ENCODE measurements around the gene FFAR3.

FFAR3 gene

GRCh38 chr19:35331551-35332214, 26.6 kb upstream of the FFAR3 start:
- DNase-seq: no peak

GRCh38 chr19:35332817-35333216, 25.4 kb upstream of the FFAR3 start:
- no peak for DNase-seq

- DNase-seq: no peak
Measured at GRCh38 chr19:35334144-35334753, 24.0 kb upstream of the FFAR3 start.

- DNase-seq: no peak
Measured at GRCh38 chr19:35336166-35336955, 21.9 kb upstream of the FFAR3 start.

GRCh38 chr19:35337097-35337983, 20.9 kb upstream of the FFAR3 start:
- DNase-seq: no peak

GRCh38 chr19:35337984-35338296, 20.3 kb upstream of the FFAR3 start:
- no peak for DNase-seq

- no peak for DNase-seq
Measured at GRCh38 chr19:35340431-35340830, 17.8 kb upstream of the FFAR3 start.

GRCh38 chr19:35341006-35341405, 17.3 kb upstream of the FFAR3 start:
- DNase-seq: no peak

- no peak for DNase-seq
Measured at GRCh38 chr19:35341565-35342225, 16.6 kb upstream of the FFAR3 start.

- no peak for DNase-seq
Measured at GRCh38 chr19:35342430-35342829, 15.8 kb upstream of the FFAR3 start.

- no peak for DNase-seq
Measured at GRCh38 chr19:35344511-35345031, 13.7 kb upstream of the FFAR3 start.

GRCh38 chr19:35345671-35346111, 12.6 kb upstream of the FFAR3 start:
- no peak for DNase-seq

GRCh38 chr19:35346193-35347052, 11.8 kb upstream of the FFAR3 start:
- peak; percentile 68 for DNase-seq

GRCh38 chr19:35347171-35347929, 10.9 kb upstream of the FFAR3 start, which contains the start of gene FFAR1:
TSS of gene FFAR1 (plus strand) at chr19:35347902. CDS start at chr19:35351552, 3,650 bp downstream.
- DNase-seq: no peak

- DNase-seq: no peak
Measured at GRCh38 chr19:35347930-35348298, 10.3 kb upstream of the FFAR3 start.

- no peak for DNase-seq
Measured at GRCh38 chr19:35348911-35349611, 9.2 kb upstream of the FFAR3 start.

GRCh38 chr19:35349614-35350521, 8.4 kb upstream of the FFAR3 start:
- DNase-seq: no peak

GRCh38 chr19:35350591-35350990, 7.7 kb upstream of the FFAR3 start:
- DNase-seq: no peak

Data from activated T-cell treated with anti-CD3 and anti-CD28 coated beads for 4 hours (primary cell).